ENCODE data around the gene C19orf38. TPM values are rescaled to one million over a fixed set of nuclear protein-coding genes. Genes with fewer than 3 reads are reported as not detected.
A peak's percentile ranks its signal among the peaks of the same experiment; 100 is the strongest.

The C19orf38 gene
- total RNA-seq, 1 experiment from 2014 or later, result not detected

GRCh38 chr19:10894911-10895213 is 46.6 kb downstream of the C19orf38 start:
- peaks cover 49 to 52% of the 10 kb centered on the region in 2 experiments for H3K4me1 Mint-ChIP-seq
- peak overlapping the region in 2 of 3 experiments; percentile 28 to 77; a peak in 3 of 7 replicates for H3K27ac Mint-ChIP-seq
- H3K27ac ChIP-seq (ENCODE audit: insufficient read length, low read depth, low read length), result no peak overlapping the region

More at GRCh38 chr19:10894911-10895213, 46.6 kb downstream of the C19orf38 start:
- Histone ChIP-seq H3K79me2 (ENCODE audit: insufficient read depth, low read length) (peaks cover 7% of the 10 kb centered on the region; the same call in 1 of the 2 replicates), H3K23ac (ENCODE audit: insufficient read length, low read depth, low read length) (no peak overlapping the region), H3K9ac (ENCODE audit: extremely low read depth, insufficient read length, low read length) (no peak overlapping the region), H2AK5ac (ENCODE audit: insufficient read length, low read length) (no peak overlapping the region), H2AFZ (ENCODE audit: low read length) (no peak overlapping the region), H3K18ac (ENCODE audit: insufficient read length, low read depth, low read length) (no peak overlapping the region), H3K4me1 (ENCODE audit: insufficient read depth, low read length) (peaks cover 4% of the 10 kb centered on the region; the same call in 1 of the 2 replicates), H2BK5ac (ENCODE audit: insufficient read length, low read length) (no peak overlapping the region), H3K14ac (ENCODE audit: insufficient read depth, low read length) (no peak overlapping the region), H3K23me2 (ENCODE audit: insufficient read length, low read depth, low read length, poor library complexity, severe bottlenecking) (no peaks in the 10 kb centered on the region), H2BK12ac (ENCODE audit: insufficient read length, low read depth, low read length) (no peak overlapping the region), H3K4me2 (ENCODE audit: insufficient read depth, insufficient read length, low read length) (no peak overlapping the region), H3K4ac (ENCODE audit: low read depth, low read length) (no peak overlapping the region), H4K20me1 (ENCODE audit: control insufficient read depth, insufficient read depth, insufficient read length) (no peaks in the 10 kb centered on the region), H2BK120ac (ENCODE audit: low read depth, low read length, poor library complexity, severe bottlenecking) (no peak overlapping the region), H4K91ac (ENCODE audit: insufficient read length, low read depth, low read length) (no peak overlapping the region), H3K9me3 (ENCODE audit: control insufficient read depth, low read depth, low read length) (no peaks in the 10 kb centered on the region), H2BK15ac (ENCODE audit: low read depth, low read length) (no peak overlapping the region), H4K5ac (ENCODE audit: insufficient read length, low read depth, low read length) (no peak overlapping the region), H4K8ac (replicated peaks; ENCODE audit: insufficient read length, low read depth, low read length) (no peak overlapping the region), H2BK20ac (ENCODE audit: low read depth, low read length, poor library complexity, severe bottlenecking) (no peak overlapping the region), H3T11ph (ENCODE audit: low read length) (no peak overlapping the region), H3K27me3 (ENCODE audit: insufficient read depth, low read length) (no peaks in the 10 kb centered on the region), H3K56ac (ENCODE audit: insufficient read length, low read depth, low read length) (no peak overlapping the region), H3K79me1 (ENCODE audit: insufficient read depth, low read depth, low read length, poor library complexity, severe bottlenecking) (no peaks in the 10 kb centered on the region)
- Mint-ChIP-seq H3K36me3 (ENCODE audit: insufficient read depth in 1 of 3, low read depth in 3 of 3) (peaks cover 0 to 2% (median 0%) of the 10 kb centered on the region in 3 experiments; a peak in 3 of 7 replicates), H3K9me3 (no peaks in the 10 kb centered on the region), H3K27me3 (ENCODE audit: low read depth) (no peaks in the 10 kb centered on the region; the same call in none of the 2 replicates), H3K4me3 (no peak overlapping the region)
- WGBS (ENCODE audit: extremely low coverage, insufficient read length, low lambda C conversion rate), result no CpG with 5 or more reads among the region's 7 CpGs
- no peak for DNase-seq
- no peak for TF ChIP-seq CTCF (conservative IDR thresholded peaks at IDR 0.05)
